HPDE6-E6E7 (cell line): ENCODE data around the gene GRN.
"Not testable (repeated sequence)": the region's sequence is repeated elsewhere in the genome, so short reads cannot be mapped to it uniquely, and the experiment has no call there.

Source experiments
- DNase-seq: peaks from one replicate; pipeline ENCODE4 v3.0.0; 2011; ENCODE audit warnings: missing footprints; ENCODE audit errors: extremely low spot score

Gene GRN

DNA sequence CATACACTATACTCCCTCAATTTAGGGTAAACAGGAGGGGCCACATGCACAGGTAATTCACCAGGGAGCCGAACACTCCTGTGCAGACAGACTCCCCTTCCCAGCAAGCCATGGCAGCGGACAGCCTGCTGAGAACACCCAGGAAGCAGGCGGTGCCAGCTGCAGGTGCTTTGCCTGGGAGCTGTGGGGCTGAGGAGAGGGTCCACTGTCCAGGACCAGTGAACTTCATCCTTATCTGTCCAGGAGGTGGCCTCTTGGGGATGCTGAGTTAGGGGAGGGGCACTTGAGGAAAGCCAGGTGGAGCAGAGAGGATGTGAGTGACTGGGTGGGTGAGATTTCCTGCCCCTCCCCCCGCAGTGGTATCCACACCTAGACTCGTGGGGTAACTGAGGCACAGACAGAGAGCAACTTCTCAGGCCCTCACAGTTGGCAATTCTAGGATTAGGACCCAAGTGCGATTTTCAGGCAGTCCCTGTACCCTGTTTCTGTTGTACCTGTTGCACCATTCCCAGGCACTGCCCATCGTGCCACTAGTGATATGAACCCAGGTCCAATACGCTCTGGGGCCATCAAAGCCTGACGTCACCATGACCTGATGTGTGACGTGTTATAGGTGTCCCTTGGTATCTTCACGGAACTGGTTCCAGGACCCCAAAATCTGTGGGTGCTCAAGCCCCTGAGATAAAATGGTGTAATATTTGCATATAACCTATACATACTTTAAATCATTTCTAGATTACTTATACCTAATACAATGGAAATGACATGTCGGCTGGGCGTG, 1.2 kb downstream of the GRN start:
- no peak for DNase-seq

DNA sequence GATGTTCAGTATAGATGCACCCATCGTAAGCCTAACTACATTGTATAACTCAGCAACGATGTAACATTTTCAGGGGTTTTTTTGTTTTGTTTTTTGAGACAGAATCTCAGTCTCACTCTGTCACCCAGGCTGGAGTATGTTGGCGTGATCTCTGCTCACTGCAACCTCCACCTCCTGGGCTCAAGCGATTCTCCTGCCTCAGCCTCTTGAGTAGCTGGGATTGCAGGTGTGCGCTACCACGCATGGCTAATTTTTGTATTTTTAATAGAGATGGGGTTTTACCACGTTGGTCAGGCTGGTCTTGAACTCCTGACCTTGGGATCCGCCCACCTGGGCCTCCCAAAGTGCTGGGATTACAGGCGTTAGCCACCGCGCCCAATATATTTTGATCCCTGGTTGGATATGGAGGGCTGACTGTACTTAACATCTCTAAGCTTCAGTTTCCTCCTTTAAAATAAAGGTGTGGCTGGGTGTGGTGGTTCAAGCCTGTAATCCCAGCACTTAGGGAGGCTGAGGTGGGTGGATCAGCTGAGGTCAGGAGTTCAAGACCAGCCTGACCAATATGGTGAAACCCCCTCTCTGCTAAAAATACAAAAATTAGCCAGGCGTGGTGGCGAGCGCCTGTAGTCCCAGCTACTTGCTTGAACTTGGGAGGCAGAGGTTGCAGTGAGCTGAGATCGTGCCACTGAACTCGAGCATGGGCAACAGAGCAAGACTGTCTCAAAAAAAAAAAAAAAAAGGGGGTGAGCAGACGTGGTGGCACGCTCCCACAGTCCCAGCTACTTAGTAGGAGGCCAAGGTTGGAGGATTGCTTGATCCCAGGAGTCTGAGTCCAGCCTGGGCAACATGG, 2.3 kb downstream of the GRN start:
- not testable (repeated sequence) for DNase-seq

DNA sequence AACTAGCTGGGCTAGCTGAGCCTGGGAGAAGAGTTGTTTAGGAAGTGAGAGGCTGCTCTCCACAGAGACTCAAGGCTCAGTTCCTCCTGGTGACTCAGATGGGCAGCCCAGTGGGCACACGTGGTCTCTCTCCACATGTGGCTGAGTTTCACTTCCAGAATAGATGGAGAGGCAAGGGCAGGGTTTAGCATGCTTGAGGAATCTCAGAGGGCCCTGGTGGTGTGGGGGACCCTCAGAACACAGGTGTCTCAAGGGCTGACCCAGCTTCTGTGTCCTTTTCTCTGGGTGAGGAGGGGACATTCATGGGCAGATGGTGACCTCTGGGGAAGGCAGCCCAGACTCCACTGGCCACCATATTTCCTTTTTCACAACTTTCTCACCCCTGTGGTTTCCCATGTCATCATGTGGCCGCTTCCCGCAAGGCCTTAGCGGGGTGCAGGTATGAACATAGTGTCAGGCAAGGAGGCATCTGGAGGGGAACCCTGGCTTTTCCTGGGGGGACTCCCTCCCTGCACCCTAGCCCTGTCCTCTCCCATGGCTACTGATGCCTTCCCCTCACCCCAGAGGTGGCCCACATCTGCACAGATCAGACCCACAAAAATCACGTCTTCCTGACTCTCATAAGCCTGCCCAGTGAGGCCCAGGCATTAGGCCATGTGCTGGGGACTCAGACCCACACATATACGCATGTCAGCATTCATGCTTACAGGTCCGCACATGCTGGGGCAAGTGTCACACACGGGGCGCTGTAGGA, 3.3 kb downstream of the GRN start:
- DNase-seq = peak; percentile 96

DNA sequence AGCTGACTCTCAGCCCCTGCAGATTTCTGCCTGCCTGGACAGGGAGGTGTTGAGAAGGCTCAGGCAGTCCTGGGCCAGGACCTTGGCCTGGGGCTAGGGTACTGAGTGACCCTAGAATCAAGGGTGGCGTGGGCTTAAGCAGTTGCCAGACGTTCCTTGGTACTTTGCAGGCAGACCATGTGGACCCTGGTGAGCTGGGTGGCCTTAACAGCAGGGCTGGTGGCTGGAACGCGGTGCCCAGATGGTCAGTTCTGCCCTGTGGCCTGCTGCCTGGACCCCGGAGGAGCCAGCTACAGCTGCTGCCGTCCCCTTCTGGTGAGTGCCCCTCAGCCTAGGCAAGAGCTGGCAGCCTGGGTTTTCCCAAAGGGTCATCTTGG, 3.9 kb downstream of the GRN start:
- no peak for DNase-seq

DNA sequence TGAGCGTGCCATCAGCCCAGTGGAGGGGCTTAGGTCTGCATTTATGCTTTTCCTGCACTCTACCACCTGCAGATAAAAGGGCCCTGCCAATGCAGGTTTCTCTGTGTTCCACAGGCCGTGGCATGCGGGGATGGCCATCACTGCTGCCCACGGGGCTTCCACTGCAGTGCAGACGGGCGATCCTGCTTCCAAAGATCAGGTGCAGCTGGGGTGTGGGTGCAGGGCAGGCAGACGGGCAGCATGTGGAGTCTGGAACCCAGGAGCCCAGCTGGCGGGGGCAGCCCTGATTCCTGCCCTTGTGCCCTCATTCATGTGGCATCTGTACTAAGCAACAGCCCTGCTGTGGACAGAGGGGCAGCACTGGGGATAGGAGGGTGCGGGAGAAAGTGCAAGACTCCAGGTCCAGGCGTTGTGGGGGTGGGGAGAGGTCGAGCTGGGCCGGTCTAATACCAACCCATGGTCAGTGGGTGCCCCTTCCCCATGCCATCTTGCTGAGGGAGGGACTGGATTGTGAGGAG, 4.5 kb downstream of the GRN start:
- DNase-seq = no peak

DNA sequence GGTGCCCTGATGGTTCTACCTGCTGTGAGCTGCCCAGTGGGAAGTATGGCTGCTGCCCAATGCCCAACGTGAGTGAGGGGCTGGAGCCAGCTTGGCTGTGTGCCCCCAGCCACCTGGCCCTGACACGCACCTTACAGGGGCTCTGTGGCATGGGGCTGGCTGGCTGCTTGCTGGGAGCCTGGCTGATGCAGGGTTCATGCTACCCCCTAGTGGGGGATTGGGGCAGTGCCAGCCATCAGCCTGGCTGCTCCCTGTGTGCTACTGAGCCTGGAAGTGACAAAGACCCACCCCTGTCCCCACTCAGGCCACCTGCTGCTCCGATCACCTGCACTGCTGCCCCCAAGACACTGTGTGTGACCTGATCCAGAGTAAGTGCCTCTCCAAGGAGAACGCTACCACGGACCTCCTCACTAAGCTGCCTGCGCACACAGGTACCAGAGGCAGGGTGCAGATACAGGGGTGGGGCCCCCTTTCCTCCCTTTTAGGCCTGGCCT, 5.7 kb downstream of the GRN start:
- DNase-seq = no peak

DNA sequence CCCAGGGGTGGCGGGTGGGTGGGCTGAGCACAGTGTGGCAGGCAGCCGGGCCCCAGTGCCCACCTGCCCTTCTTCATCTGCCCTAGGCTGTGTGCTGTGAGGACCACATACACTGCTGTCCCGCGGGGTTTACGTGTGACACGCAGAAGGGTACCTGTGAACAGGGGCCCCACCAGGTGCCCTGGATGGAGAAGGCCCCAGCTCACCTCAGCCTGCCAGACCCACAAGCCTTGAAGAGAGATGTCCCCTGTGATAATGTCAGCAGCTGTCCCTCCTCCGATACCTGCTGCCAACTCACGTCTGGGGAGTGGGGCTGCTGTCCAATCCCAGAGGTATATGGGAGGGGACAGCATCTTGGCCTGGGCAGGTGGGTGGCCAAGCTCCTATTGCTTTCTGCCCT, 6.4 kb downstream of the GRN start:
- DNase-seq = no peak

DNA sequence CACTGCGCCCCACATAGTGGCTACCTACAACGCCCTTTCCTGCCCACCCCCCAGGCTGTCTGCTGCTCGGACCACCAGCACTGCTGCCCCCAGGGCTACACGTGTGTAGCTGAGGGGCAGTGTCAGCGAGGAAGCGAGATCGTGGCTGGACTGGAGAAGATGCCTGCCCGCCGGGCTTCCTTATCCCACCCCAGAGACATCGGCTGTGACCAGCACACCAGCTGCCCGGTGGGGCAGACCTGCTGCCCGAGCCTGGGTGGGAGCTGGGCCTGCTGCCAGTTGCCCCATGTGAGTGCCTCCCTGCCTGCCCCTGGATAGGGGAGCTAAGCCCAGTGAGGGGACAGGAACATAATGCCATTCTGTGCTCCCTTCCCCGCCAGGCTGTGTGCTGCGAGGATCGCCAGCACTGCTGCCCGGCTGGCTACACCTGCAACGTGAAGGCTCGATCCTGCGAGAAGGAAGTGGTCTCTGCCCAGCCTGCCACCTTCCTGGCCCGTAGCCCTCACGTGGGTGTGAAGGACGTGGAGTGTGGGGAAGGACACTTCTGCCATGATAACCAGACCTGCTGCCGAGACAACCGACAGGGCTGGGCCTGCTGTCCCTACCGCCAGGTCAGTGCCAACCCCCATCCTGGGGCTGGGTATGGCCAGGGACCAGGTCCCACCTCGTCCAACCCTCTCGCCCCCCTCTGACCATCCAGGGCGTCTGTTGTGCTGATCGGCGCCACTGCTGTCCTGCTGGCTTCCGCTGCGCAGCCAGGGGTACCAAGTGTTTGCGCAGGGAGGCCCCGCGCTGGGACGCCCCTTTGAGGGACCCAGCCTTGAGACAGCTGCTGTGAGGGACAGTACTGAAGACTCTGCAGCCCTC, 7.1 kb downstream of the GRN start:
- DNase-seq = no peak

DNA sequence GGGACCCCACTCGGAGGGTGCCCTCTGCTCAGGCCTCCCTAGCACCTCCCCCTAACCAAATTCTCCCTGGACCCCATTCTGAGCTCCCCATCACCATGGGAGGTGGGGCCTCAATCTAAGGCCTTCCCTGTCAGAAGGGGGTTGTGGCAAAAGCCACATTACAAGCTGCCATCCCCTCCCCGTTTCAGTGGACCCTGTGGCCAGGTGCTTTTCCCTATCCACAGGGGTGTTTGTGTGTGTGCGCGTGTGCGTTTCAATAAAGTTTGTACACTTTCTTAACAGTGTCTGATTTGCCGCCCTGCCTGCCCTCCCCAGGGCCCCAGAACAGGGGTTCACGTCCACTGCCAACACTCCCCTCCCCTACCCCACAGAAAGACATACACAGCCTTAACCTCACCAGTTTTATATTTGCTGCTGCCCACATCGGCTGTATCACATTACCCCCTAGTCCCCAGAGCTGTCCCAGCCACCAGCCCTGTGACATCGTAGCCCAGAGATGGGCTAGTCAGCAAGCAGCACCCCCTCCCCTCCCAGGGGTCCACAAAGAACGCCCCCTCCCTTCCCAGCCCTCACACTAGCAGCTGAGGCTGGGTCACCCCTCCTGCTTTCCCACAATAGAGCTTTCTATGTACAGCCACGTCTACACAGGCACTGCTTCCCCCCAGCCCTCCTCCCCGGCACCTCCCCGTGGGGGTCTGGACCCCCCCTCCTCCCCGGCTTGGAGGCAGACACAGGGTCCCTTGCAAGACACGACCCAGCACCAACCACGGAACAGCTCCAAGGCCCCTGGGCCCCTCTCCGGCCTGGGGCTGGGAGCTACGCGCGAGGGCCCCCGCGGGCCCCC, 7.9 kb downstream of the GRN start:
- no peak for DNase-seq

DNA sequence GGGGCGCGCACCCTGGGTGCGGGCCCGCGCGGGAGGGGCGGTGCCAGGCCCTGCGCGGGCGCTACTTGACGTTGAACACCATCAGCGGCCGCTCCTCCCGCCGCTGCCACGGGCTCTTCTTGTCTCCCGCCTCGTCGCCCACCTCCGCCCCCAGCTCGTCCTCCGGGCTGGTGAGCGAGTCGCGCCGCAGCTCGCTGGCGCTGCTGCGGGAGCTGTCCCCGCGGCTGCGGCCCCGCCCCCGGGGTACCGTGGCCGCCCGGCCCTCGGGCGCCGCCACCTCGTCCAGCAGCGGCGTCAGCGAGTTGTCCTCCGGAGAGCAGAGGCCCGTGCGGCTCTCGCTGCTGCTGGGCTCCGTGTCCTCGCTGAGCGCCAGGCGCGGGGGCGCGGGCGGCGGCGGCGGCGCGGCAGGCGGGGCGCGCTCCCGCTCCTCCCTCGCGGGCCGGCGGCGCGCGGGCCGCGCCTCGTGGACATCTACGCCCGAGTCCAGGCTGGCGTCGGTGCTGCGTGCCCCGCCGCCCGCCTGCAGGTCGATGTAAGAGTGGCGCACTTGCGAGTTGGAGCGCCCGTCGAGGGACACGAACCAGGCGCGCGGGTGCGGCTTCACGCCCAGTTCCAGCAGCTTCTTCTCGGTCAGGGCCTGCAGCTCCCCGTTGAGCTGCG, 8.7 kb downstream of the GRN start:
- DNase-seq = no peak

DNA sequence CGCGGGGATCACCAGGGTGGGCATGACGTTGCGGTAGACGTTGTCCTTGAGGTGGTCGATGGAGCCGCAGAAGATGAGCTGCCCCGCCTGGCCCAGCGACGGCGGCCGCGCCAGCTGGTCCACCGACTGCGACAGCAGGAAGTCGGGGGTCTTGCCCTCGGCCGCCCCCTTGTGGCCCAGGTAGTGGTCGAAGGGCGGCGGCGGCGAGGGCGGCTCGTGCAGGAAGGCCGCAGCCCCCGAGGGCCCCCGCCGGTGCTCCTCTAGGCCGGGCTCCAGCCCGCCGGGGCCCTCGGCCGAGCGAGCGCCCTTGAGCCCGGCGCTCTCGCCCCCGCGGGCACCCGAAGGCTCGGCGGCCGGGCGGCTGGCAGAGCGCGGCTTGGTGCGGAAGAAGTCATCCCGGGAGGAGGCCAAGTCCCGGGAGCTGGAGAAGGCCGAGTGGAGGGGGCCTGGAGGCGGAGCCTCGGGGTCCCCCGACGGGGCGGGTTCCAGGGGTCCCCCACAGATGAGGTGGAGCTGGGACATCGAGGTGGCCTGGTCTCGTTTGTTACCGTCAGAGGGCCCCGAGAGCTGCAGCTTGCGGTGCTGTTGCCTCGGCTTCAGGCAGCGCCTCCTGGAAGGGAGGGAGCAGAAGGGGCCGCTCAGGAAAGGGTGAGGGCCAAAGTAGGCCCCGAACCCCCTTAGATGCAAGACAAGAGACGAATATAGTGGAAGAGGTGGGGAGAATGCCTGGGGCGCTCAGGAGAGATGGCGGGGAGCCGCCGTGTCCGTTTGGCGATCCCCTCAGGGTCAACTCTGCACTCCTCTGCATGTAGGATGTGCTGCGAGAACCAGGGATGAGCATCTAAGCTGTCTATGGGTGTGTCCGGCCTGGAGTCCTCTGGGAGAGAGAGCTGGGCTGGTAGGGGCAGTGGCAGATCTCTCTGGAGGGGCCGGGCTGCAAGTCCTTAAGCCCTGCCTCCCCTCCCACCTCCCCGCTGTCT, 9.8 kb downstream of the GRN start:
- DNase-seq = no peak

DNA sequence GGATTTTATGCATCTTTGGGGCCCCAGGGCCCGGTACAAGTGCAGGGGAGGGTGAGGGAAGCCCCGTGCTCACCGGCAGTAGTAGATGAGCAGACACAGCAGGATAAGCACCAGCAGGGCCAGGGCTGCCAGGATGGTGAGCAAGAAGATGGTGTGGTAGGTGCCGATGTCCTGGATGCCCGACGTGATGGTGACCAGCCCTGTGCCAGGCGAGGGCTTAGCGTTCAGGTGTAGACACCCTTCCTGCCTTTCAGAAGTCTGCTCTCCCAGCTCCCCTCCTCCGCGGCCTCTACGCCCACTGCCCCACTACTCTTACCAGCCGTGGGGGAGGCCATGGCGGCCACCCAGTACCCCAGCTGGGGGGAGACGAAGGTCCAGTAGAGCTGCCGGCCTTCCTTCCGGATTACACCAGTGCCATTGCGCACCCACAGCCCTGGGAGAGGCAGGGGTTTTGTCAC, 10.6 kb downstream of the GRN start:
- DNase-seq = no peak

DNA sequence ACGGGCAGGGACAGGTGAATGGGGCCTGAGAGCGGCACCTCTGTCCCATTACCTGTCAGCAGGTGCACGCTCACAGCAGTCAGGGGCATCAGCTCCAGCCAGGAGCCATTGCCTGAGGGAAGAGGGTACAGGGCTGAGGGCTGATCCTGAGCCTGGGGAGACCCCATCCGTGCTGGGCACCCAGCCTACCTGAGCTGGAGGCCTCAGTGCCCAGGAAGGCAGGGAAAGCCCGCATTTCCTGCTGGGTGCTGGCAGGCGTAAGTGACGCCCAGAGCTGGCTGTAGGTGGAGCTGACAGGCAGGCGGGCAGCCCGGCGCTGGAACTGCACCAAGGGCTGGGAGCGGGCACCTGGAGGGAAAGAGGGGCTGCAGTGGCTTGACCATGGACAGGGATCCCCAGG, 11.1 kb downstream of the GRN start:
- DNase-seq = no peak

DNA sequence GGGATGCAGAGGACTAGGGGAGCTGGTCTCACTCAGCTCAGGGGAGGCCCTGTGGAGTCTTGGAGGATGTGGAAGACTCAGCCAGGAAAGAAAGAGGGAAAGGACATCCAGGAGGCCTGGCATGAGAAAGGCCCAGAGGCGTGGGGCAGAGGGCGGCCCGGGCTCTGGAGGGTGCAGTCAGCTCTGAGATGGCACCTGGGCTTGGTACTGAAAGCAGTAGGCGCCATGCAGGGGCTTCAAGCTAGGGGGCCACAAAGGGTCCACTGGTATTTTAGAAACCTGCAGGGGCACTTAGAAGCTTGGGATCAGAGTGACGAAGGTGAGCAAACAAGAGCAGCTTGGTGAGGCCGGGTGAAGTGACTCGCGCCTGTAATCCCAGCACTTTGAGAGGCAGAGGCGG, 13.0 kb downstream of the GRN start:
- DNase-seq = no peak

DNA sequence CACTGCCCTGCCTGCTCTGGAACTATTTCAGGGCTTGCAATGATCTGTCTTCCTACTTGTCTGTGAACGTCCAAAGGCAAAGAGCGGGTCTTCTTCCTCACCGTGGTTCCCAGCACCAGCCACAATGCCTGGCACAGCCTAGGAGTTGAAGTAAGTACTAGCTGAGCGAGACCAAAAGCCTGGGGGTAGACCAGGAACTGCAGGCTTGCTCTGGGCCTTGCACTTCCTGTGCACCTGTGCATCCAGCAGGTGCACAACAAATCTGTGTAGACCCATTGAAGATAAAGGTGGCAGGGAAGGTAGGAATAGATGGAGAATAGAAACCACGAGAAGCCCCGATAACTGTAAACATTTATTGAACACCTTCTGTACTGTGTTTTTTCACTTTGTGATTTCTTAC, 13.9 kb downstream of the GRN start:
- DNase-seq = no peak

DNA sequence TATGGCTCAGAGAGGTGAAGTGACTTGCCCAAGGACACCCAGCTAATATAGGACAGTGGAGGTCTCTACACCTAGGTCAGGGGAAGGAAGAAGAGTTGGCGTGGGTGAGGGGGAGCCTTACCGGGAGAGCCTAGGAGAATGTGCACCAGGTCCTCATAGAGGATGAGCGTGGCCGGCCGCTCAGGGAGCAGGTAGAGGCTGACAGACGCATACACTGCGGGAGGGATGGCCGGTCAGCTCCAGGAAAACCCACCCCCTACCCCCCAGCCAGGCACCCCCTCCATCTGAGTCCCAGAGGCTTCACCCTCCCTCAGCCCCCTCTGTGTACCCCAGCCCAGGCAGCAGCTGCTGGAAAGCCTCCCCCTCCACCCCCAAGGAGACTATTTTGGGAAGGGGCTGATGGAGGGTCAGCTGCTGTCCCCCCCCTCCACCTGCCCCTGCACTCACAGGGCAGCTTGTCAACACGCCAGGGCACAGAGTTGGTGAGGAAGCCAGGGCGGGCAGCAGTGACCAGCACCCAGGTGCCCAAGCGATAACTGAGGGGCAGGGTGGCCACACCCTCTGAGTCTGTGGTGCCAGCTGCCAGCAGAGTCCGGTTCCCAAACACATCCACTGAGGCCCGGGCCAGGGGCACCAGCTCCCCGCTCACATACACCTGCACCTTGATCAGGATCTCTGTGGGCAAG, 14.5 kb downstream of the GRN start:
- no peak for DNase-seq

DNA sequence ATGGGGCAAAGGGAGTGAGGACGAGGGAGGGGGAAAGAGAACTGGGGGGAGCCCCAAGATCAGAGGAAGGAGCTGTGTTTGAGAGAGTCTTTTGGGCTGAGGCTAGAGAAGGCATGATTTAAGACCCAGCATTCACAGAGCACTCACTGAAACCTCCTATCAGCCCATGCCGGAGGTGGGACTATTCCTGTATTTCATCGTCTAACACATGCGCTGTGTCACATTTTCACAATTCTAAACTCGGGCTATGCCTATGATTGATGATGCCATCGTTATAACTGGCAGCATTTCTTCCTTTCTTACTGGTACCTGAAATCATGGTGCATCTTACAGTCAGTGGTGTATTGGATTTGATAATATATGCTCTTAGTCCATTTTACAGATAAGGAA, 15.0 kb downstream of the GRN start:
- no peak for DNase-seq

DNA sequence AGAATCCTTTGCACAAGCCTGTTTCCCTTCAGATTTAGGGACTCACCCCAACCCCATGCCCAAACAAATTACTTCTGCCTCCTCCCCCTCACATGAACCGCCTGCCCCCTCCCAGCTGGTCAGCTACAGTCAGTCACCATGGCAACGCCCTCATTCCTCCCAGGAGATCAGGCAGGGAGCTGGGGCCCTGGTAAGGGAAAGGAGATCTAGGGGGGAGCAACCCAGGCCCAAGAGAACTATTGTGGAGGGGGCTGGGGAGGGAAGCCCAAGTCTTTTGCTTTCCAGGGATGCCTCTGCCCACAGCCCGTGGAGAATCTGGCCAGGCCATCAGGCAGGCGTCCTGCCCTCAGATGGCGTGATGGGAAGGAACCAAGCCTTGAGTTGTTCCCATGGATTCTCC, 15.7 kb downstream of the GRN start:
- DNase-seq = no peak
